ENCODE measurements around the gene LAG3.
A peak's percentile ranks its signal among the peaks of the same experiment; 100 is the strongest.

DNA sequence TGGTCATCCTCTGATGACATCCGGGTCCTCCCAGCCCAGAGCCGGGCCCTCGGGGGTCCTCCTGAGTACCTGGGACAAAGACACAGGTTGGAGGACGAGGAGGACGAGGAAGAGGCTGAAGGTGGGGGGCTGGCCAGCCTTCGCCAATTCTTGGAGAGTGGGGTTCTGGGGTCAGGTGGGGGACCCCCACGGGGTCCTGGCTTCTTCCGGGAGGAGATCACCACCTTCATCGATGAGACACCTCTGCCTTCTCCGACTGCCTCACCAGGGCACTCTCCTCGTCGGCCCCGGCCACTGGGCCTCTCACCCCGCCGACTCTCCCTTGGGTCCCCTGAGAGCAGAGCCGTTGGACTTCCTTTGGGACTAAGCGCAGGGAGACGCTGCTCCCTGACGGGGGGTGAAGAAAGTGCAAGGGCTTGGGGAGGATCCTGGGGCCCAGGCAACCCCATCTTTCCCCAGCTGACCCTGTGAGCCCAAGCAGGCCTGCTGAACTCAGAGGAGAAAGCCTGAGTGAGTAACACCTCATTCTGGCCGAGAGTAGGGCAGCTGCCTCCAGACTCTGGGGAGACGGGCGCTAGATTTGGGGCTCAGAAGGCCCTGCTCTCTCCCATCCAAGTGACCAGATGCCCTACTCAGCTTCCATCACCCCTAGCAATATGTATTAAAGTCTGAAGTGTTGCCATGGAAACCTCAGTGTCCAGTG lies 54.6 kb downstream of the LAG3 start:
- TF ChIP-seq, protein P1, sequence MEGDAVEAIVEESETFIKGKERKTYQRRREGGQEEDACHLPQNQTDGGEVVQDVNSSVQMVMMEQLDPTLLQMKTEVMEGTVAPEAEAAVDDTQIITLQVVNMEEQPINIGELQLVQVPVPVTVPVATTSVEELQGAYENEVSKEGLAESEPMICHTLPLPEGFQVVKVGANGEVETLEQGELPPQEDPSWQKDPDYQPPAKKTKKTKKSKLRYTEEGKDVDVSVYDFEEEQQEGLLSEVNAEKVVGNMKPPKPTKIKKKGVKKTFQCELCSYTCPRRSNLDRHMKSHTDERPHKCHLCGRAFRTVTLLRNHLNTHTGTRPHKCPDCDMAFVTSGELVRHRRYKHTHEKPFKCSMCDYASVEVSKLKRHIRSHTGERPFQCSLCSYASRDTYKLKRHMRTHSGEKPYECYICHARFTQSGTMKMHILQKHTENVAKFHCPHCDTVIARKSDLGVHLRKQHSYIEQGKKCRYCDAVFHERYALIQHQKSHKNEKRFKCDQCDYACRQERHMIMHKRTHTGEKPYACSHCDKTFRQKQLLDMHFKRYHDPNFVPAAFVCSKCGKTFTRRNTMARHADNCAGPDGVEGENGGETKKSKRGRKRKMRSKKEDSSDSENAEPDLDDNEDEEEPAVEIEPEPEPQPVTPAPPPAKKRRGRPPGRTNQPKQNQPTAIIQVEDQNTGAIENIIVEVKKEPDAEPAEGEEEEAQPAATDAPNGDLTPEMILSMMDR (conservative IDR thresholded peaks at IDR 0.05; ENCODE audit: low read depth in 2 of 2): peak; percentile 5 to 20; a peak in 1 of 4 replicates
- TF ChIP-seq EZH2 (IDR thresholded peaks at IDR 0.05; ENCODE audit: low read depth, unreplicated experiment) (no peak), POLR2AphosphoS5 (IDR thresholded peaks at IDR 0.05; ENCODE audit: low read depth) (no peak), ZNF331 (CRISPR knock-in tag; IDR thresholded peaks at IDR 0.05; ENCODE audit: low read depth) (no peak), CREB1 (CRISPR knock-in tag; IDR thresholded peaks at IDR 0.05; ENCODE audit: low read depth) (no peak), EZH2phosphoT487 (IDR thresholded peaks at IDR 0.05; ENCODE audit: unreplicated experiment) (no peak), JUNB (IDR thresholded peaks at IDR 0.05; ENCODE audit: unreplicated experiment) (no peak), STAT1 (IDR thresholded peaks at IDR 0.05; ENCODE audit: unreplicated experiment) (no peak), ZNF114 (CRISPR knock-in tag; IDR thresholded peaks at IDR 0.05) (no peak), NANOG (IDR thresholded peaks at IDR 0.05; ENCODE audit: borderline replicate concordance) (no peak)
- TF ChIP-seq, protein P2, sequence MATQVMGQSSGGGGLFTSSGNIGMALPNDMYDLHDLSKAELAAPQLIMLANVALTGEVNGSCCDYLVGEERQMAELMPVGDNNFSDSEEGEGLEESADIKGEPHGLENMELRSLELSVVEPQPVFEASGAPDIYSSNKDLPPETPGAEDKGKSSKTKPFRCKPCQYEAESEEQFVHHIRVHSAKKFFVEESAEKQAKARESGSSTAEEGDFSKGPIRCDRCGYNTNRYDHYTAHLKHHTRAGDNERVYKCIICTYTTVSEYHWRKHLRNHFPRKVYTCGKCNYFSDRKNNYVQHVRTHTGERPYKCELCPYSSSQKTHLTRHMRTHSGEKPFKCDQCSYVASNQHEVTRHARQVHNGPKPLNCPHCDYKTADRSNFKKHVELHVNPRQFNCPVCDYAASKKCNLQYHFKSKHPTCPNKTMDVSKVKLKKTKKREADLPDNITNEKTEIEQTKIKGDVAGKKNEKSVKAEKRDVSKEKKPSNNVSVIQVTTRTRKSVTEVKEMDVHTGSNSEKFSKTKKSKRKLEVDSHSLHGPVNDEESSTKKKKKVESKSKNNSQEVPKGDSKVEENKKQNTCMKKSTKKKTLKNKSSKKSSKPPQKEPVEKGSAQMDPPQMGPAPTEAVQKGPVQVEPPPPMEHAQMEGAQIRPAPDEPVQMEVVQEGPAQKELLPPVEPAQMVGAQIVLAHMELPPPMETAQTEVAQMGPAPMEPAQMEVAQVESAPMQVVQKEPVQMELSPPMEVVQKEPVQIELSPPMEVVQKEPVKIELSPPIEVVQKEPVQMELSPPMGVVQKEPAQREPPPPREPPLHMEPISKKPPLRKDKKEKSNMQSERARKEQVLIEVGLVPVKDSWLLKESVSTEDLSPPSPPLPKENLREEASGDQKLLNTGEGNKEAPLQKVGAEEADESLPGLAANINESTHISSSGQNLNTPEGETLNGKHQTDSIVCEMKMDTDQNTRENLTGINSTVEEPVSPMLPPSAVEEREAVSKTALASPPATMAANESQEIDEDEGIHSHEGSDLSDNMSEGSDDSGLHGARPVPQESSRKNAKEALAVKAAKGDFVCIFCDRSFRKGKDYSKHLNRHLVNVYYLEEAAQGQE (IDR thresholded peaks at IDR 0.05; ENCODE audit: unreplicated experiment): no peak
- TF ChIP-seq, protein P3, sequence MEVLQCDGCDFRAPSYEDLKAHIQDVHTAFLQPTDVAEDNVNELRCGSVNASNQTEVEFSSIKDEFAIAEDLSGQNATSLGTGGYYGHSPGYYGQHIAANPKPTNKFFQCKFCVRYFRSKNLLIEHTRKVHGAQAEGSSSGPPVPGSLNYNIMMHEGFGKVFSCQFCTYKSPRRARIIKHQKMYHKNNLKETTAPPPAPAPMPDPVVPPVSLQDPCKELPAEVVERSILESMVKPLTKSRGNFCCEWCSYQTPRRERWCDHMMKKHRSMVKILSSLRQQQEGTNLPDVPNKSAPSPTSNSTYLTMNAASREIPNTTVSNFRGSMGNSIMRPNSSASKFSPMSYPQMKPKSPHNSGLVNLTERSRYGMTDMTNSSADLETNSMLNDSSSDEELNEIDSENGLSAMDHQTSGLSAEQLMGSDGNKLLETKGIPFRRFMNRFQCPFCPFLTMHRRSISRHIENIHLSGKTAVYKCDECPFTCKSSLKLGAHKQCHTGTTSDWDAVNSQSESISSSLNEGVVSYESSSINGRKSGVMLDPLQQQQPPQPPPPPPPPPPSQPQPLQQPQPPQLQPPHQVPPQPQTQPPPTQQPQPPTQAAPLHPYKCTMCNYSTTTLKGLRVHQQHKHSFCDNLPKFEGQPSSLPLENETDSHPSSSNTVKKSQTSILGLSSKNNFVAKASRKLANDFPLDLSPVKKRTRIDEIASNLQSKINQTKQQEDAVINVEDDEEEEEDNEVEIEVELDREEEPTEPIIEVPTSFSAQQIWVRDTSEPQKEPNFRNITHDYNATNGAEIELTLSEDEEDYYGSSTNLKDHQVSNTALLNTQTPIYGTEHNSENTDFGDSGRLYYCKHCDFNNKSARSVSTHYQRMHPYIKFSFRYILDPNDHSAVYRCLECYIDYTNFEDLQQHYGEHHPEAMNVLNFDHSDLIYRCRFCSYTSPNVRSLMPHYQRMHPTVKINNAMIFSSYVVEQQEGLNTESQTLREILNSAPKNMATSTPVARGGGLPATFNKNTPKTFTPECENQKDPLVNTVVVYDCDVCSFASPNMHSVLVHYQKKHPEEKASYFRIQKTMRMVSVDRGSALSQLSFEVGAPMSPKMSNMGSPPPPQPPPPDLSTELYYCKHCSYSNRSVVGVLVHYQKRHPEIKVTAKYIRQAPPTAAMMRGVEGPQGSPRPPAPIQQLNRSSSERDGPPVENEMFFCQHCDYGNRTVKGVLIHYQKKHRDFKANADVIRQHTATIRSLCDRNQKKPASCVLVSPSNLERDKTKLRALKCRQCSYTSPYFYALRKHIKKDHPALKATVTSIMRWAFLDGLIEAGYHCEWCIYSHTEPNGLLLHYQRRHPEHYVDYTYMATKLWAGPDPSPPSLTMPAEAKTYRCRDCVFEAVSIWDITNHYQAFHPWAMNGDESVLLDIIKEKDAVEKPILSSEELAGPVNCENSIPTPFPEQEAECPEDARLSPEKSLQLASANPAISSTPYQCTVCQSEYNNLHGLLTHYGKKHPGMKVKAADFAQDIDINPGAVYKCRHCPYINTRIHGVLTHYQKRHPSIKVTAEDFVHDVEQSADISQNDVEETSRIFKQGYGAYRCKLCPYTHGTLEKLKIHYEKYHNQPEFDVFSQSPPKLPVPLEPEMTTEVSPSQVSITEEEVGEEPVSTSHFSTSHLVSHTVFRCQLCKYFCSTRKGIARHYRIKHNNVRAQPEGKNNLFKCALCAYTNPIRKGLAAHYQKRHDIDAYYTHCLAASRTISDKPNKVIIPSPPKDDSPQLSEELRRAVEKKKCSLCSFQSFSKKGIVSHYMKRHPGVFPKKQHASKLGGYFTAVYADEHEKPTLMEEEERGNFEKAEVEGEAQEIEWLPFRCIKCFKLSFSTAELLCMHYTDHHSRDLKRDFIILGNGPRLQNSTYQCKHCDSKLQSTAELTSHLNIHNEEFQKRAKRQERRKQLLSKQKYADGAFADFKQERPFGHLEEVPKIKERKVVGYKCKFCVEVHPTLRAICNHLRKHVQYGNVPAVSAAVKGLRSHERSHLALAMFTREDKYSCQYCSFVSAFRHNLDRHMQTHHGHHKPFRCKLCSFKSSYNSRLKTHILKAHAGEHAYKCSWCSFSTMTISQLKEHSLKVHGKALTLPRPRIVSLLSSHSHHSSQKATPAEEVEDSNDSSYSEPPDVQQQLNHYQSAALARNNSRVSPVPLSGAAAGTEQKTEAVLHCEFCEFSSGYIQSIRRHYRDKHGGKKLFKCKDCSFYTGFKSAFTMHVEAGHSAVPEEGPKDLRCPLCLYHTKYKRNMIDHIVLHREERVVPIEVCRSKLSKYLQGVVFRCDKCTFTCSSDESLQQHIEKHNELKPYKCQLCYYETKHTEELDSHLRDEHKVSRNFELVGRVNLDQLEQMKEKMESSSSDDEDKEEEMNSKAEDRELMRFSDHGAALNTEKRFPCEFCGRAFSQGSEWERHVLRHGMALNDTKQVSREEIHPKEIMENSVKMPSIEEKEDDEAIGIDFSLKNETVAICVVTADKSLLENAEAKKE (CRISPR knock-in tag; IDR thresholded peaks at IDR 0.05): no peak
- TF ChIP-seq, protein P4, sequence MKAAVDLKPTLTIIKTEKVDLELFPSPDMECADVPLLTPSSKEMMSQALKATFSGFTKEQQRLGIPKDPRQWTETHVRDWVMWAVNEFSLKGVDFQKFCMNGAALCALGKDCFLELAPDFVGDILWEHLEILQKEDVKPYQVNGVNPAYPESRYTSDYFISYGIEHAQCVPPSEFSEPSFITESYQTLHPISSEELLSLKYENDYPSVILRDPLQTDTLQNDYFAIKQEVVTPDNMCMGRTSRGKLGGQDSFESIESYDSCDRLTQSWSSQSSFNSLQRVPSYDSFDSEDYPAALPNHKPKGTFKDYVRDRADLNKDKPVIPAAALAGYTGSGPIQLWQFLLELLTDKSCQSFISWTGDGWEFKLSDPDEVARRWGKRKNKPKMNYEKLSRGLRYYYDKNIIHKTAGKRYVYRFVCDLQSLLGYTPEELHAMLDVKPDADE (IDR thresholded peaks at IDR 0.05): no peak
